Activated naive CD4-positive, alpha-beta T cell treated with Interleukin-2 at 50 U/mL for 16 hours (primary cell): ENCODE data around the gene RAI2.

ENCODE experiments used
- DNase-seq: peaks from one replicate; pipeline ENCODE4 v3.0.0-alpha.2; 2020

Gene RAI2

DNA sequence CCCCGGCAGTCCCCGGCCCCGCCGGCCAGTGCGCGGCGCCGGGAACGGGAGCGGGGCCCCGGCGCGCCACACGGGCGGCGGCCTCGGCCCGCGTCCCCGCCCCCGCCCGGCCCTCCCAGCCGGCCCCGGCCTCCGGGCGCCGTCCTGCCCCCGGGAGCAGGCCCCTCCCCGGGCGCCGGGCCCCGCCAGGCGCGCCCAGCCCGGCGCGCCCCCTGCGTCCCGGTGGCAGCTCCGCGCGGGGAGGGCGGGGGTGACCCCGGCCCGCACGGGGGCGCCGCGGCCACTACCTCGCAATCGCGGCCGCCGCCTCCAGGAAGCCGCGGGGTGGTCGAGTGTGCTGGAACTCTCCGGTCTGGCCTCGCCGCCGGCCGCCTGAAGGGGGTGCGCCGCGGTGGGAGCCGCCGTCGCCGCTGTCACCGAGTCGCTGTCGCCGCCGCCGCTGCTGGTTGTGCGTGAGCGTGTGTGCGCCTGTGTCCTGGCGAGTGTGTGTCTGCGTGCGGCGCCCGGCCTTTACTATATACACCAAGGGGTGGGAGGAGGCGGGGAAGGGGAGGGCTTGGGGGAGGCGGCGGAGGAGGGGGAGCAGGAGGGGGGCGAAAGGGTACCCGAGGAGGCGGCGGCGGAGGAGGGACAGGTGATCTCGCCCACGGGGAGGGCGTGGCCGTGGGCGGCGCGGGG is at the start of gene RAI2:
Gene RAI2, minus strand, starts transcription at position 488 of the 678 bp plus-strand sequence. CDS start 59,288 bp downstream, outside the sequence.
- peak; percentile 2 for DNase-seq

DNA sequence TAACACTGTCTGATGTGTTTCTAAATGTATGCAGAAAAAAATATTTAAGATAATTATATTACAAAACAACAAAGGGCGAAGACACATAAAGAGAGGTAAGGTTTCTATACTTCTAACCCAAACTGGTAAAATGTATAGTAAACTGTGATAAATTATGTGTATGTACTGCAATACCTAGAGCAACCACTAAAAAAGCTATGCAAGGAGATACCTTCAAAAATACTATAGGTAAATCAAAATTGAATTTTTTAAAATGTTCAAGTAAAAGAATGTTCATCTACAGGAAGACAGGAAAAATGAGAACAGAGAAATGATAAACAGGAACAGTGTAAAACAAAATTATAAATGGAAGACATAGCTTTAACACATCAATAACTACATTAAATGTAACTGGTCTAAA is 27.3 kb upstream of the RAI2 start:
- DNase-seq = no peak

DNA sequence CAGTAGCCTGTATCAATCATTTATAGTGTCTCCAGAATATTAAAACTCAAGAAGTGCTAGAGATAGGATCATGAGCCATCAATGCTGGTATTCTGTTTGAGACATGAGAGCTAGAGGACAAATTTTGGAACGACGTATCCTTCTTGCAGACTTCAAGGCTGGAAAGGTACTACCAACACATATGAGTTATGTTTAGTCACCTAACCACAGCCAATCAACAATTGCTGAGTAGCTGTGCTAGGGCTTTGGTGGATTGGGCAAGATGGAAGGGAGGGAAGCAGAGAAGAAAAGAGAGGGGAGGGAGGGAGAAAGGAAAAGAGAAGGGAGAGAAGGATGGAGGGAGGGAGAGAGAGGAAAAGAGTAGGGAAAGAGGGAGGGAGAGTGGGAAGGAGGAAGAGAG is 21.6 kb upstream of the RAI2 start:
- no peak for DNase-seq

DNA sequence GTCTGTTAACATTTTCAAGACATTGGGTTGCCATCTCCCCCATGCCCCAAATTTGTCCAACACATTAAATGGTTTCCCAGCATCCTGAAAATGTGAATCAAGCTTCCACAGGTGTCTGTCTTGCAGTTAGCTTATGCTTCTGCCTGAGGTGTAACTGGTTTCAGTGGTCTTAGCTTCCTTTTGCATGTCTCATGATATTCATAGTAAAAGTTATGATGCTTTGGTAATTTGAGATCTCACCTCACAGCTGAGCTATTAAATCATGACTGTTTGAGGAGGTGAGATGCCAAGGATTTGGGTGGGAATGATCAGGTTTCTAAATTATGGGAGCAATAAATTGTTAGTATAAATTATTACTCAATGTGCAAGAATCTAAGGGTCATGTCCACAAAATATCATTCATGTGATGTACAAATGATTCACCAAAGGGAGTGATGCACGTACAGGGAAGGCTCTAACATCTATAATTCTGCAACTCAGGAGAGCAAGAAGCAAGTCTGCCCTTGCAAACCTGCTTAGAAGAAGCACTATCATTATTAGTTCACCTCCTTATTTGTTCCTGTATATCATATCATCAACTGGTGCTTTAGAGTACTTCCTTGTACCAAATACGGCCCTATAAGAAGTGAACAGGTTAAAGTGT is 17.1 kb upstream of the RAI2 start:
- DNase-seq = no peak

DNA sequence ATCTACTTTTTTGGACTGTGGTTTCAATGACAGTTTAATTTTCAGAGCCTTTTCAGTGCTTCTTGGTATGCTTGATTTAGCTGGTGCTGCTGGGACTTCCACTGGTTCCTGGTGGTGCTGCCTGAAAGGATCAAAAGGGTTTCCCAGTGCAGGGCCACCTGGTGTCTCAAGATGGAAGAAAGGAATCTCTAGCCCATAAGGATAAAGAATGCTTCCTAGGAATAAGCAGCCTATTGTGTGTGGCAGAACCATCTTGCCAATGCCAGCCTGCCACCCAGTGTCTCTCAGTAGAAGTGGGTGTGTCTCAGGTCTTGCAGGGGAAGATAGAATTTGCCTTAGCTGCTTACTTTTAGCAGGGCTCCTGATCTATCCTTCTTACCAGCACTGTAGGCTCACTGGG is 15.0 kb upstream of the RAI2 start:
- no peak for DNase-seq

DNA sequence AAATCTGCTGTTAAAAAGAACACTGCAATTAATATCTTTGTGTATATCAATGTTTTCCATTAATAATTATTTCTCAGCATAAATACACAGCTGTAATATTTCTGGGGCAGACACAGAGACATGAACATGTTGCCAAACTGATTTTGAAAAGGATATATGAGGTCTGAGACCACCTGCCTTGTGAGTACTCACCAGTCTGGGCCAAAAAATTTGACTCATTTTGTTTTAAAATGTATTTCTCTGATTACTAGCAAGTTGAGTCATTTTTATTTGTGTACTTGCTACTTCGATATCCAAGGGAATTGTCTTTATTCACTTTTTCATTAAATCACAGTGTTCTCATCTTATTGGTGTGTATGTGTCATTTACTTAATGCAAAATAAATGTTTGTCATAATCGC is 8.5 kb upstream of the RAI2 start:
- no peak for DNase-seq

DNA sequence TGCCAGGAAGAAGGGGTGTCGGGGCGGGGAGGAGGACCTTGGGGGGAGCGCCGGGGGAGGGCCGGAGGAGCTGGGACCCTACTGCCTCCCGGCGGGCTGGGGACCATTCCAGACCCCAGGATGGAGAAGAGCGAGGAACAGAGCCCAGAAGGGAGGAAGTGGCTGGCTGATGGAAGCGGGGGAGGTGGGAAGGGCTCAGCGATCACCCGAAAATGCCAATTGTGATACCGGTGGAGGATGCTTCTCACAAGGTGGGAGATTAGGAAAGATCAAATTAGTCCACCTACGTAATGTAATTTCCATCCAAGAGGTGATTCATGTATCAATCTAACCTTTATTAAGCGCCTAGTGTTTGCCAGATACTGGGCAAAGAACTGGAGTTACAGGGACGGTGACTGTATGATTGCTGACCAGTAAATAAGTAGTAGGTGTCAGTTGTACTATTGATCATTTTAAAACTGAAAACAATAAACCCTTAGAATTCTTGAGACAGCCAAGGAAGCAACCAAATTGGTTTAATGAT is 452 bp upstream of the RAI2 start:
- DNase-seq = no peak

DNA sequence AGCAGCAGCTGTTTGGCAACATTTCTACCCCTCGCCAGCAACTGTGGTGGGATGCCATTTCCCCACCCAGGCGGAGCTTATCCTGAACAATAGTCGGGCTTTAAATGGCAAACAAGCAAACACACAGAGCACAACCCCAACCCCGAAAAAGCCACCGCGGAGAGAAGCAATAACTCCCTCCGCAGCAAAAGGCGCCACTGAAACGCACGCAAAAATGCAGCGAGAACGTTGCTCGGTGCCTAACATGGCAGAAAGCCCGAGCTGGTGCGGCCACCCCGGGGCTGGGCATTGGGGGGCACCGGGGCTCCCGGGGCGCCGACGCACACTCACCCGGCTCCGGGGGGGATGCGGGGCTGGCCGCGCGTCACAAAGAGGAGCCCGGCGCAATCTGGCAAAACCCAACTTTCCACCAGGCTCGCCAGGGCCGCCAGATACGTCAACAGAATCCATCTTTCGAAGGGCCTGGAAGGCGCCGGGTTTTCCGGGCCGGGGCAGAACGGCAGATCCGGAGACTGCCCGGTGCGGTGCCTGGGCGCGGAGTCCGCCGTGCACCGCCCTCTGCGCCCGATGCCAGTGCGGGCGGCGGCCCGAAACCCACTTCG is 818 bp downstream of the RAI2 start:
- DNase-seq = no peak

DNA sequence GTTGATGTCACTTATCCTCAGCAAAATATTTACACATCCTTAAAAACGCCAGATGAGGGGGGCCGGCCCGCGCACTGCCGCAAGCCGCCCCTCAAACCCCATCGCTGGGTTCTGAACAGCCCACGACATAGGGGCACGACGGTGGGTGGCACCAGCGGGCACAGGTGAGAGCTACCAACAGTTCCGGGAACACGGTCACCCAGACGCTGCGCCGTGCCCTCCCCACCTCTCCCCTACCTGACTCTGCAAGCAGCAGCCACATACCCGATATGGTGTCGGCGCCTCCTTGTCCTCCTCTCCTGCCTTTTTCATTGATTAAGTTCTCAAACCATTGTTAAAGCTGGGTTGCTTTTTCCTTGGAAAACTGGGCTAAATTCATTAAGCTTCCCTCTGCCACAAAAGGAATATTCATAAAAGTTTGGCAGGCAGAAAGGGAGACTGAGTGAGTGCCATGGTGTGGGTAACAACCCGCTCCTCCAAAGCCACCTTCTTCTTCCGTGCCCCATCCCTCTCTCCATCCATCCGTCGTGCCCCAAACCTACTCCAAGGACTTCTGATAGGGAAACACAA is 1.4 kb downstream of the RAI2 start:
- DNase-seq = no peak

DNA sequence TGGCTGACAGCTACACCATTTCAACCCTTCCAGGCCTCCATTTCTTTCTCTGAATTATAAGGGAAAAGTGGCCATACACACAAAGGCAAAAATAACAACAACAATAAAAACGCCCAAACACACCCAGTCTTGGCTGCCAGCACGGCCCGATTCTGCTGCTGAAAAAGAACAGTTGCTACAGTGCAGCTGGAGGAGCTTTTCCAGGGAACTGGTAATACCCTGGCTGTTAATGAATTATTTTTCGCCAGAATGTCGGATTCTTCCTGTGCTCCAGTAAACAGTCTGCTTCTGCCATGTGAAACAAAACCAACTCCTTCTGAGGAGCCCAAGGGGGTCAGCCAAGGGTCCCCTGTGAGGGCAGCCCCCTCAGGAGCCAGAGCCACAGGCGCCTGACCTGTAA is 6.6 kb downstream of the RAI2 start:
- DNase-seq = no peak

DNA sequence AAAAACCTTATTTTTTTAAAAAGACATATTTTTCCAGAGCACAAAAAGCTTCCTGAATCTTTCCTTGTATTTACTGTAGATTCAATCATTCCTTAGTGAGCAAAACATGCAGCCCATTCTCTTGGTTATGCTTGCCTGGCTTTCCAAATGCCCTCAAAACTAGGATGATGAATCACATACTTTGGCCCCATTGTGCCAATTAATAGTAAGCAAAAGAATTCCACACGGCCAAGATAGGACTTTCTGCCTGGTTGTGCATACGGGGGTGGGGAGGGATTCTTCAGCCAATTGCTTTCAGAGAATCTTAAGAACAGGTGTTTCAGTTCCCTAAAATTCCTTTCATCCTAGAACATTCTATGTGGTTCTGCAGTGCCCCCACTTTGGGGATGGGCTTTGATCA is 7.0 kb downstream of the RAI2 start:
- DNase-seq = no peak

DNA sequence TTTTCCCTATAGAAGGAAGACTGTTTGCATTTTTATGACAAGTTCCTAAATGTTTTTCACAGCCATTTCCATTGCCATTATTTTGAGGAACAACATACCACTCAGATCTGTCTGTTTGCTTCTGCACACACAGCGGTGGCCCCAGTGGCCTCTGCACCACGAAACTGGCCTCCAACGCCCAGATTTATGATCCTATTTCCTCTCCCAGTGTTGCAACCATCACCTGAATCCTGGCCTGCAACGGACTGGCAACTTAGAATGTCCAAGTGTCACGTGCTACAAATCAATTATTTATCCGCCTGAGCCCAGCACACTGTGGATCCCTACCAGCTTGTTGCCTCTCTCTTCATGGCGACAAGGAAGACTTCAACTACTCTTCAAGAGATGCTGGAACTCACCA is 9.2 kb downstream of the RAI2 start:
- DNase-seq = no peak

DNA sequence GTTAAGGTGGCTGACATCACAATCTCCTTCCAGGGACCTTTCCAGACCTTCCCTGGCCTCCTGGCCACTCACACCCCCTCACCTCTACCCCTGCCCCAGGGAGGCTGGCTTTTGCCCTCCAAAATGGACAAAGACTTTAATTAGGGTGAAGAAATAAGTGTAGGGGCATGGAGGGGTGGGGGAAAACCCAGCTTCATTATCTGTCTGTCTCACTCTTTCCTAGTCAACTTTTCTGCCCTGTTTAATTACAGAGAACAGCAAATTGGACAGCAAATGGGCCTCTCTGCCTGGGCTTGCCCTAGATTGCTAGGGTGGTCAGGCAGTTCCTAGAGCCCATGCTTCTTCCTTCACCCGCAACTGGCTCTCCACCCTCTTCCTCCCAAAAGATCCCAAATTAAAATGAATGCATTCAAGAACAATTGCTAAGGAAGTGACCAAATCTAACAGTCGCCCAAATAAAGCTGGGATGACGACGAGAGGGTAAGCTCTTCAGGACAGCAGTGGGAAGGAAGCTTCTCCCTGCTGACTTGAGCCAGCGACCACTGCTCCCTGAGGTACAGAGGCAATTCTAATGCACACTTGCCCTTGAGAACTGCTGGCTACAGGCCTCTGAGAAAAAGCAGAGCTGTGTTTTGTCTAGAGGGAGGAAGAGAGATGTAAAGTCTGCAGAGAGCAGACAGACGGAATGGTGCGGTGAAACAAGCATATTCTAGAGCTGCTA is 12.4 kb downstream of the RAI2 start:
- DNase-seq = no peak

DNA sequence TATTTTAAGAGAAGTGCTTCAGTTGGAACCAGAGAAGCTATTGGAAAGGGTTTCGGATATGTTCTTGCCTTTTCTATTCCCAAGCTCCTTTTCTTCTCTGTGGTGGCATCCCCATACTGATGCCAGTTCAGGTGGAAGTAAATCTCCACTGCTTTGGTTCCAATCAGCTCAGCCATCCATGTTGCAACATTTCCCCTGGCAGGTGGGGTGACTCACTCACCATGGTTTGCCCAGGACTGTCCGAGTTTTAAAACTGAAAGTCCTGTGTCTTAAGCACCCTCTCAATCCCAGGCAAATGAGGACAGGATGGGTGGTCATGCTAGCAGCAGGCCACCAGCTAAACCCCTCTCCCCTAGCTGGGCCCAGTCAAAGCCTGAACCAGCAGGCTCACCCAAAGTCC is 15.1 kb downstream of the RAI2 start:
- DNase-seq = no peak

DNA sequence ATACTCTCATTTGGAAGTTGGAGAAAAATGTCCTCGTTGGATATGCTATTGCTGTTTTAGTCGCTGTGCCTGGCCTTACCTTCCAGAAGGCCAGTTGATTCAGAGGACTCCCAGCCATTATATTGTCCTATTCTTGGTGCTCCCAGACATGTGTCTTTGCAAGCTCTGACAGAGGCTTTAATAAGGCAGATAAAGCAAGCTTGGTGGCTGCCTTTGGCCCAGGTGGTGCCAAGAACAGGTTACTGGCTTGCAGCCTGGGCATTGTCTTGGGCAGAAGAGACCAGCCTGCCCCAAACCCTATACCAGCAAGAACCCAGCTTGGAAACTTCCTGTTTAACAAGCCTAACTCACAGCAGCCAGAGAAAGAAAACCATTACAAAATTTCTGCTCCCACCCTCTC is 16.9 kb downstream of the RAI2 start:
- no peak for DNase-seq

DNA sequence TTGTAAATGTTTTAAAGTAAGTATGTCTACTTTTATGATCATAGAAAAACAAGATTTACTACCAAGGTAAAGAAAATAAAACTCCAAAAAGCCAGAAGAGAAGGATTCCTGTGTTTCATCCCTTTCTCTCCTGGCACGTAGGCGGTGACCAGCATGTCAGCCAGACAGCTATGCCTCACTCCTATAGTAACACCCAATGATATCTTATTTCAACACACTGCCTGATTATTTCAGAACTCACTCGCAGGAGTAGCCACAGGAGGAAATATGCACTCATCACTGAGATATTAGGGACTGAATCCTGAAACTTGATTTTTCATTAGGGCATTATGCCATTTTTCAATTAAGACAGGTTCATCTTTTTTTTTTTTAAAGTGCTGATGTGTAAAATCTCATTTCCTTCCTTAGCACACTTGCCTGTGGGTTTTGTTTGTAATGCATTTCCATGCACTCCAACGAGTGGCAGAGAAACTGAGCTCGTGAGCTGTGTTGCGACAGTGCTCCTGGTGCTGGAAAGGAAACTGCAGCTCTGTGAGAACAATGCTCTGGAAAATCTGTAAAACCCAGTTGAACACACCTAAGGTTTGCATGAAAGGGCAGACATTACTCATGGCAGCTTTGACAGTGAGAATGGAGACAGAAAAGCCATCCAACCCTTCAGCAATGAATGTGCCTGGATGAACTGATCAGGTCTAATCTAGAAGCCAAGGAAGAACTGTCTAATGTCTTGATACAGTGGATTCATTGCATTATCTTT is 18.2 kb downstream of the RAI2 start:
- DNase-seq = no peak

DNA sequence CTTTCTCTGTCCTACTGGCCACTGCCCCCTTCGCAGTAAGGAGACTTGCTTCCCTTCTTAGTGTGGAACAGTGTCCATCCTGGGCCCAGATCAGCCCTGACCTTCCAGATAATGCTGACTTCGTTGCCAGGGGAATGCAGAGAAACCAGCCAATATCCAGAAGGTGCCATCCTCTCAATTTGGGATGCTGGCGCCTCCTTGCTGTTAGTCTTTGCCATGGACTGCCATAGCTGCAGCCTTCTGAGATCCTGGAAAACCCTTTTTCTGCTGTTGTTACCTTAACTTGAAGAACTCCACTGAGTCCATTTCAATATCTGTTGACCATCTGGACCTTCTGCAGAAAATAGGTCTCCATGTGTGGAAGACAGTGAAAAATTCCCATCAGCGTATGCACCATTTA is 21.8 kb downstream of the RAI2 start:
- no peak for DNase-seq

DNA sequence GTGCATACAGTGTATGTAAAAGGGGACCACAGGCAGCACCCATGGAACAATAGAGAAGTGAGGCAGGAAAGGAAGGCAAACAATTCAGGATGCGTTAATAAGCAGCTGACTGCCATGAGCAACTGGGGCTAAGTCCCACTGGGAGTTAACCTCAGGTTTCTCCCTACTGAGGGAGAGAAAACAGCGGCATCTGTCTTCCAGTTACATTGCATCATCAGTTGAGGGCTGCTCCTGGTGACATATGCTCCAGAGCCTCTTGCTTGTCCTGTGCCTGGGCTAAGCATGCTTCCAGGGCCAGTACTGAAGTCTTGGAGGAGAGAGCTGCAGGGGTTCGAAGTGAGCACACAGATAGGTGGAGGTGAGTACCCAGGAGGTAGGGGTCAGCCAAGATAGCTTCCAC is 24.3 kb downstream of the RAI2 start:
- no peak for DNase-seq

DNA sequence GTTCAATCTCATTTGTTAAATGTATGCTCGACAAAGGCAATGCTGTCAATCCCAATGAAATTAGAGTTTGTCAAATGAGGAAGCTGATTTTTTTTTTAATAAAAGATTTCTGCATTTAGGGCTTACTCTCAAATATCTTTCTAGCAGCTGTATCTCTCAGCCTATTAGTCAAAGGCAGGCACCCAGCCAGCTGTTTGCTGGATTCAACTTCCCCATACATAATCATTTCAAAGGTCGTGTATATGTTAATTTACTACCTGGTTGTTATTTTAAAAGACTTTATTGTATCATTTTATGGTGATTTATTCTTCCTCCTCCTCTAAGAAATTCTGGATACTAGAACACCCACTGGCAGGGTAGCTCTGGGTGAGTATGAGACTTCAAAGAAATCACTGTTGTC is 27.1 kb downstream of the RAI2 start:
- no peak for DNase-seq

DNA sequence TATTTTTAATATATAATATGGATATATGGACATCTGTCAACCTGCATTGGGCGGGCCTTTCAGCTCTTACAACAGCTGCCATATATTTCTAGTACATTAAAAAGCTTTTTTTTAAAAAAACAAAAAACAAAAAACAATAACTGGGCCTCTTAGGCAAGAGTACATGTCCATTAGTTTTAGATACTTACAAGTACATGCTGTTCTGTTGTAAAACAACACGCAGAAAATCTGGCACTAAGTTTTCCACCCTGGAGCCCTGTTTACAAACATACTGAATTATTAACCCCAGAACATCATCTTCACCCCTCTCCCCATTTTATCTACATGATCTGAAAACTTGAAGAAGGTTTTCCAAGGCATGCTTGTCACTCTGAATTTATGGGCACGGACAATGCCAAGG is 29.8 kb downstream of the RAI2 start:
- no peak for DNase-seq

DNA sequence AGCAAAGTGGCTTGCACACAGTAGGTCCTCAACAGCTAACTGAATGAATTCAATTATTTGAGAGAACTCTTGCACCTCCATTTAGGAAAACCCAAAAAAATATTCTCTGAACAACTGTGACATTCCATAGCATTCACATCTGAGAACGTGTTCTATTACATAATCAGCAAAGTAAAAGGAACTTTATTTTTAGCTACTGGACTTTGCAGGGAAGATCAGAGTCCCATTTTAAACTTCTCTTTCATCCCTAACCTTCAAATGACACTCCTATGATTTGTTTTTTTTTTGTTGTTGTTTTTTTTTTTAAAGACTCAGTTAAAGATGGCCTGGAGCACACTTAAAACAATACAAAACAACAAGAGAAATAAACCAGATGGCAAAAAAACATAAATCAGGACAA is 30.9 kb downstream of the RAI2 start:
- DNase-seq = no peak

DNA sequence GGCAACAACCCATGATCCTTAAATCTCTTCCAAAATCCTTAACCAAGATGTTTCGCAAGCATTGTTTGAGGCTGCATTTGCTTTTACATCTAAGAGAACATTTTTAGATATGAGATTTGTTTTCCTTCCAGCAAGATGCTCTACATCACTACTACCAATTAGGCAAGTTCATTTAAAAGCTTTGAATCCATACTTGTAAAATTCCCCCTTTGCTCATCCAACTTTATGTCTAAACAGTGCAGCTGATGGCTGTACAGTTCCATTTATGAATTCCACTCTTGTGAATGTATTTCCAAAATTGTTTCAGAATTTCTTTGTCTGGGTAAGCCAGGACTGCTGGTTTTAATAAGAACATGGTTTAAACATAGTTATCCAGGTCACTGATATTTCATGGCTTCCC is 31.5 kb downstream of the RAI2 start:
- no peak for DNase-seq

DNA sequence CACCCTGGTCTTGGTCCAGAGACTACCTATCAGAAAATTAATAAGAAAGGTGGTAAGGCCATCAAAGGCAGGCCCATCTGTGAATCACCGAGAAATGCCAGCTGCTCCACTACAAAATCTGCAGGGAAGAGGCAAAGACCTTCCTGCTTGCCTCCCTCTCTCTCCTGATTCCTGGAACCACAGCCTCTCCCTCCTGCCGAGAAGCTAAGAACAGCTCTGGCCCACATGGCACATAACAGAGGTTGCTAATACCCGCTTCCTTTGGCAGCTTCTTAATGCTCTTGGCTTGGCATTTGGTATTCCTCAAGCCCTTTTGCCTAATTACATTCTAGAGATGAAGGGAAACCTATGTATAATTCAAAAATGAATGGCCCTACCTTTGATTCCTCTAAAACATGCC is 32.9 kb downstream of the RAI2 start:
- DNase-seq = no peak
